GM21515 (cell line): Measurements from ENCODE around the gene ARHGAP26.

Source experiments
- ATAC-seq: cut with Tn5 transposase; IDR thresholded peaks from one replicate; pipeline ENCODE4 v1.9.1; 2021; ENCODE audit not compliant: unreplicated experiment

ARHGAP26 gene

DNA sequence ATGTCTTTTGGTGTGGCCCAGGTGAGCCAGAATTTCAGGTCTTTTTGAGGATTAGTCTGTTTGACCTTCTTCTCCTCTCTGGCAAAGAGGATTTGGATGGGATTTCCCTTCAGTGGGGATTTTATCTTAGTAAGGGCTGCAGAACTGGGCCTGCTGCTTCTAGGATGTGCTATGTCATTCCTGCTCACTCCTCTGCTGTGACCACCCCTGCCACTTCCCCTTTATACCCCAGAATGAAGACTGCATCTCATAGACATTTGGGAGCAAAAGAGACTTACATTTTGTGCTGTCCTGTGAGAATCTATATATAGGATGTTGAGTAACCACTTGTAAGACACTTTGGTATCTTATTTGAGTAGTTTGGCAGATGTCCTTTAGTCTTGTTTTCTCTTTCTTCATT, 76.2 kb downstream of the ARHGAP26 start:
- ATAC-seq = no peak

DNA sequence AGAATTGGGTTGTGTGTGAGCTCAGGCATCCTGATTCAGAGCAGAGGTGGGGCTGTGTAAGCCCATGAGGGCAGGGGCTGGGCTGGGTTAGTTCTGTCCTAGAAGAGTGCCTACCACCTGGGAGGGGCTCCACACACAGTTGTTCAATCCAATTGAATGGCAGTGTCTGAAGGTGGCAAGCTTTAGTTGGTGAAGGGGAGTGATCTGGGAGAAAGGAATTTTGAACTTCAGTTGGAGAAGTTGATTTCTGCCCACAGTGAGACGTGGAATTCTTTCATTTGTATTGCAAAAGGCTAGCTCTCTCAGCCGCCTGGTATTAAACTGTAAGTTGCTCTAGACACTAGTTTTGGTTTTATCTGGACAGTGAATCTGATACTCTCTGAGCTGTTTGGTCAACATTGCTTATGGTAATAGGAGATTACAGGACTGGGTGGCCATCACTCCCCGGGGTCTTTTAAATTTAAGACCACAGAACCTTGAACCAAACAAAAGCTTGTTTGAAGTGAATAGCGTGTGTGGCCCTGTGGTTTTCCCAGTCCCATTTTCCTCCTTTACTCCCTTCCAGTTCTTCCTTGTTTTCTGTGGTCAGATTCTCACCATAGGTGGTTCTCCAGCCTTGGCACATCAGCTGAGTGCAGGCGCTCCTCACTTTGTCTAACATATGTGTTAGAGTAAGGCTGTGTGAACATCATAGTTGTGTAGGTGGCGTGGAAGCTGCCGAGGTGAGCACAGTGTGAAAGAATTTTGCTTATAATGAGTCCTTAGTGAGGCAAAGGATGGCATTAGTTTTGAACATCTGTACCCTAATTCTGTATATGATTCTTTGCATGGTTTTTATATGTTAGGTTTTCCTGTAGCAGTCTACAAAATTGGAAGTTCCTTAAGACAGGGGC, 78.0 kb downstream of the ARHGAP26 start:
- ATAC-seq = no peak

- no peak for ATAC-seq
These were observed 79.3 kb downstream of the ARHGAP26 start for GRCh38 chr5:142849466-142849865.

DNA sequence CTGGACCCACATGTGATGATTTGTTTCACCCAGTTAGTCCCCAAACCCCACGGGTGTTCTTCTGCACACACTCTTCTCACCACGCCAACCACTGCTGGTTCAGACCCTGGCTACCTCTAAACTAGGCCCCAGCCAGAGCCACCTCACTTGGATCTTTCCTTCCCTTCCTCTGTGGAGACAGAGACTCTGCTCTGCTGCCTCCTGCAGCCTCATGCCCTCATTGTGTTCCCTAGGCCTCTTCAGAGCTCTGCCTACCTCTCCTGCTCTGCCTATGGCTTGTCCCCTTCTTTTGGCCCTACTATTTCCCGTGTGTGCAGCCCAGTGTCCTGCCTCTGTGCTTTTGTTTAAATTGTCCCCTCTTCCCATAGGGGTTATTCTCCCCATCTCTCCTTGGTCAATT, 79.7 kb downstream of the ARHGAP26 start:
- ATAC-seq = no peak

GRCh38 chr5:142851731-142852130, 81.6 kb downstream of the ARHGAP26 start:
- no peak for ATAC-seq

DNA sequence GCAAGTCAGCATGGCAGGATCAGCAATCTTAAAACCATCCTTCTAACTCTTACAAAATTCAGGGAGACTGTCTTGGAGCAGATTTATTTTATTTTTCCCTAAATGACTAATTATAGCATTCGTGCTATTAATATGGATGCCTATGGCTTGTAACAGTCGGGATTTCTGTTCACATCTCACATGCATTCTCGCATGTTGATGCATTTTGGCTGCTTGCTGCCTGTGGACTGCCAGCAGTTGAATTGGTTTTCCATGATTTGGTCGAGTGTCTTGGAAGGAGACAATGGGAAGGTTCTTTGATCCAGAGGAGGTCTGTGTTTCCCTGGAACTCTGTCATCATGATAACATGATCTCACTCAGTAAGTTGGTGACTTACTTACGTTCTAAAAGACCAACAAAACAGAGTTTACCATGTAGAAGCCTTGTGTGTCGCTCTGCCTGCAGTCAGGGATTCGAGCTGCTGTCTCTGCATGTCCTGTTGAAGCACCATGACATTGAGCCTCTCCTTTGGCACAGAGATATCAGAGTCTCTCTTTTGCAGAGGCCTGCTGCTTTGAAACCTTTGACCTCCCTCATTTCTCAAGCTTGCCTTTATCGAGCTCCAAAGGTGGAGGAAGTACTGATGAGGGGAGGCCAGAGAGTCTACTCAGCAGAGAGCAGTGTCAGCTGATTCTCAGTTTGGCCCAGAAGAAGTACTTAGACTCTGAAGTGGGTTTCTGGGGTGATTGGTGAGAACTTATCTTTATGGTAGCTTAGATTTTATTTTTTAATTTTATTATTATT, 82.4 kb downstream of the ARHGAP26 start:
- no peak for ATAC-seq

GRCh38 chr5:142853682-142854081, 83.5 kb downstream of the ARHGAP26 start:
- ATAC-seq = no peak

DNA sequence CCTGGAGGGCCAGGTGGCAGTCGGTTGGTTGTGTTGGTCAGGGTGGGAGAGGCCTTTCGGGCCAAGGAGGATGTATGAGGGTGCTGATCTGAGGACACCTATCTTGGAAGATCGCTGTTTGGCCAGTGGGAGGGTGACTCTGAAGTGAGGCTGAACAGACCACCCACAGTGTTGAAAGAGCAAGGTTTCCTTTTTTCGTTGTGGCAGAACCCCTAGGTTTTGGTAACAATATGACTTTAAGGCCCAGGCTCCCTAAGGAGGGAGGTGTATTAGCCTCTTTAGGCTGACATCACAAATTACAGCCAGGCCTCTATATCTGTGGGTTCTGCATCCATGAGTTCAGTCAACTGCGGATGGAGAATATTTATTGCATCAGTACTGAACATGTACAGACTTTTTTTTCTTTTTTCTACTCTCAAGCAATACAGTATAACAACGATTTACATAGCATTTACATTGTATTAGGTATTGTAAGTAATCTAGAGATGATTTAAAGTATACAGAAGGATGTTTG, 86.1 kb downstream of the ARHGAP26 start:
- no peak for ATAC-seq

GRCh38 chr5:142857405-142857804, 87.2 kb downstream of the ARHGAP26 start:
- no peak for ATAC-seq

DNA sequence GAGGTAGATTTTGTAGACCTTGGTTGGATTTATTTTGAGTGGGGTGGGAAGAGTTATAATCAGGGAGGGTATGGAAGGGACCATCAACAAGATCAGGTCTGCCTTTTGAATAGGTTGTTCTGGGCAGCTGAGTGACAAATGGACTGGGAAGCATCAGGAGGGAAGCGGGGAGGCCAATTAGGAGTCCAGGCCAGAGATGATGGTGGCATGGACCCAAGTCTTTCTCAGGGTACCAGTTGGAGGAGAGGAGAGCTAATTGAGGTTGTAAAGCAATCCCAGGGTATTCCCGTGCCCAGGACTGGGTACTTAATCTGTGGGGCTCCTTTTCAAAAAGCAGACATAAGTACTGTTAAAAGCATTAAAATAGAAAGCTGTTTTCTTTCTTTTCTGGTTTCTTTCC, 88.9 kb downstream of the ARHGAP26 start:
- ATAC-seq = no peak

GRCh38 chr5:142860270-142860669, 90.1 kb downstream of the ARHGAP26 start:
- ATAC-seq = no peak

- no peak for ATAC-seq
These were observed 90.8 kb downstream of the ARHGAP26 start for GRCh38 chr5:142861011-142861410.

DNA sequence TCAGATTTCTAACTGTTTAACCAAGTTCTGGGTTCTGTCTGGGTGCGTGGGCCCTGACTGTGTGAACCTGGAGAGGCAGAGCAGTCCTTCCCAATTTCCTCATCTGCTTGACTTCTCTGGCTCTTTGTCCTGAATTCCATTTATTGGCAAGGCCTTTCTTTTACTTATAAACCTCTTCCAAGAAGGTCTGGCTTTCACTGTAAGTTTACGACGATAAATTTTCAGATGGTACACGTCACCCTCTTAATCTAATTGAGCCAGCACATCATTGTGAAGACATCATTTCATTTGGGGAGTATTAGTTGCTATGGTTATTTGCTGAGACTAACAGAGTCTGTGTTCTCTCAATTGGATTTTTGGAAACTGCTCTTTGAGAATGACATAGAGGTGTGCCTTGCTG, 92.4 kb downstream of the ARHGAP26 start:
- no peak for ATAC-seq

- no peak for ATAC-seq
These were observed 93.7 kb downstream of the ARHGAP26 start for GRCh38 chr5:142863856-142864255.

DNA sequence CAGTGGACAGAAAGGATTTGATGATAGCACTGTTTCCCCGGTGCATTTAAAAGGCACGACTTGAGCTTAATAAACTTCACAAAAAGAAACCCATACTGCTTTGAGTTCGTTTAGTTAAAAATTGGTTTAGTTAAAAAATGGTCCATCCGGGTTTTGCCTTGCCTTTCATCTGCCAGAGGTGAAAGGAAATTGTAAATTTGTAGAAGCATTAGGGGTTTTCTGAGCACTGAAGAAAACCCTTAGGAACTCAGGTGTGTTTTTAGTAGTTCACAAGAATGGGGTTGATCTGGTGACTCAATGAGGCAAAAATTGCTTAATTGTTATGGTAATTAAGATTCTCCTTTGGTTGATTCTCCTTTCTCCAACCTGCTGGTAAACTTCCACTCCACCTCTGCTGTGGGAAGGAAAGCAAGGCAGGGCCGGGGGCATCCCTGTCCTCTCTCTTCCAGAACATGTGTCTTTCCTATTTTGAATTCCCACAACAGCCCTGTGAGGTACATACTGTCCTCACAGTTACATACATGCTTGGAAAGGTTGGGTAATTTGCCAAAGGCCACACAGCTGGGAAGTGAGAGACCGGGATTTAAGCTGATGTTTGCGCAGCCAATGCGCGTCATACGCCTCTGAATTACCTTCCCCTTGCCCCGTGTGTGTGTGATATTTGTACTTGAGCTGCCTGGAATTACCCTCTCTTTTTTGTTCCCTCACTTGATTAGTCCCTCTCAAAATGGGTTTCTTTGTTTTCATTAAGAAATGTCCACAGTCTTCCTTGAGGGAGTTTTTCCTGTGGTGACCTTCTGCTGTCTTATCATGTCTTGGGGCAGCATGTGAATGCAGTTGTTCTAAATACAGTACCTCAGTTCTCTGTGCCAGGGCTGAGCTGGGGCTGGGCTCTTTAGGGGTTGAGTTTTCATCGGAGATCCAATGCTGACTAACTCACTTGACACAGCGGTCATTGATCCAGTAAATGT, 94.4 kb downstream of the ARHGAP26 start:
- ATAC-seq = no peak

- no peak for ATAC-seq
These were observed 95.5 kb downstream of the ARHGAP26 start for GRCh38 chr5:142865631-142866030.

DNA sequence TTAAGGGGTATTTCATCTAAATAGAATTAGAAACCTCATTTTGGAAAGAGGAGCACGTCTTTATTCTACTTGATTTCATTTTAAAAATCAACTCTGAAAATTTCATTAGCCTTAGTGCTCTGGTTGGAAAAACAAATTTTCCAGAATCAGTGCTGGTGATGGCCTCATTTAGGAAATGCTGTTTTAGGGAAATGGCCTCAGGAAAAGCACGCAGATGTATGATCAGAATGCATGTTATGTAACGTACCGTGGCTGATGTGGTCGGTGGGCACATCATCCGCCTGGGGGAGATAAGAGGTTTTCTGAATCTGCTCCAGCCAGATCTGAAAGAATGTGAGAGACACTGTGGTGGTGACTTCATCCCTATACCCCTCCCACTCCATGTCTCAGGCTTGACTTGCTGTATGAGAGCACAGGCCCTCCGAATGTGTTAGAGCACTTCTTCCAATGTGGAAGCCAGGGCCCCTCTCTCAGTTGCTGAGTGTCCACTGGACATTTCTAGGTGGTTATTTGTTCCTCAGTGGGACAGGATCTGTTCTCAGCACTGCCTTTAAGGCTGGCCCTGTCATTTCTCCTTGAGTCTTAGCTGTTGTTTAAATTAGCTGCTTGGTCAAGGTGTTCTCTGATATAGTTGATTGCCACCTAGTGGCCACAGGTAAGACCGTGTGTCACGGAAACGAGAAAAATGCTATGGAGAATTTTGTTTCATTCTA, 96.5 kb downstream of the ARHGAP26 start:
- ATAC-seq = no peak

GRCh38 chr5:142869886-142870285, 99.7 kb downstream of the ARHGAP26 start:
- ATAC-seq = no peak

DNA sequence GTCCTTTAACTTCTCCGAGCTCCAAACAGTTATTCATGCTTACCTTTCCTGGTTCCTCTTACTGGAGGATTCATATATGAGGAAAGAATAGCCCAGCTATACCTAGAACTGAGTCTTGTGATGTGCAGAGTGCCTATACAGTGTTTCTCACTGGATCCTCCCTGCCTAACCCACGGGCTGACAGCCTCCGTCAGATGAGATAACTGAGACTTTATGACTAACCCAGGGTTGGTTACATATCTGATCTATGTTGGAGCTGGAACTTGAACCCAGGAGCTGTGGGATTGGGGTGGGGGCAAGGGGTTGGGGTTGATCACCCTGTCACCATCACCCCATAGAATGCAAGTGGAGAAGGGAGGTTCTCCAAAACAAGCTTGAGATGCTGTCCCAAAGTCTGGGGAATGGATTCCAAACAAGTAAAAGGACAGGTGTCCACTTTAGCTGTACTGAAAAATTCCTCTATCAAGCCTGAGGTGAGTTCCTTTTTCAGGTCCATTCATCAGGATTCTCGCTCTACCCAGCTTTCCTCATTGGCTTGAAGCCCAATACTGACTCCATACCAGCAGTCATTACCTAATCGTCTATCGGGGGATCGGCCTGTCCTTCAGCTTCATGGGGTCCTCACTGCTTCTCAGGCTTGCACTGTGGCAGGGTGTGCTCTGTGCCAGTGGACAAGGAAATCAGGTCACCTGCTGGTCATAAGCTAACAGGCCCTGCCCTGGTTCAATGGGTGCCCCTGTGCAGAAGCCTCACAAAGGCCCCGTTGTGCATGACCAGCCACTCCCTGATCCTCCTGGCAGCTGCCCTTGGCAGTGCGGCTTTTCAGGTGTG, 100.6 kb downstream of the ARHGAP26 start:
- no peak for ATAC-seq
